ENCODE results near the gene PTPRCAP. TPM values are rescaled to one million over a fixed set of nuclear protein-coding genes. Genes with fewer than 3 reads are reported as not detected.

PTPRCAP gene
- total RNA-seq, 1 experiment from 2014 or later = 0.15 TPM

- no peak overlapping the region for H3K4me3 ChIP-seq (ENCODE audit: low read length)
- H3F3A ChIP-seq (ENCODE audit: low read length, unreplicated experiment) = no peaks in the 10 kb centered on the region
- H4K20me1 ChIP-seq (ENCODE audit: low read length) = peaks cover 16% of the 10 kb centered on the region; the same call in 1 of the 2 replicates
- H3K9ac ChIP-seq (ENCODE audit: low read length) = no peak overlapping the region
- peaks cover 24% of the 10 kb centered on the region for H3K36me3 ChIP-seq (ENCODE audit: low read depth, low read length)
- TF ChIP-seq EZH2 (IDR thresholded peaks at IDR 0.05; ENCODE audit: low read length, unreplicated experiment) = no peak
- TF ChIP-seq EZH2phosphoT487 (IDR thresholded peaks at IDR 0.05; ENCODE audit: borderline replicate concordance, low read length) = no peak
- TF ChIP-seq, protein P1, sequence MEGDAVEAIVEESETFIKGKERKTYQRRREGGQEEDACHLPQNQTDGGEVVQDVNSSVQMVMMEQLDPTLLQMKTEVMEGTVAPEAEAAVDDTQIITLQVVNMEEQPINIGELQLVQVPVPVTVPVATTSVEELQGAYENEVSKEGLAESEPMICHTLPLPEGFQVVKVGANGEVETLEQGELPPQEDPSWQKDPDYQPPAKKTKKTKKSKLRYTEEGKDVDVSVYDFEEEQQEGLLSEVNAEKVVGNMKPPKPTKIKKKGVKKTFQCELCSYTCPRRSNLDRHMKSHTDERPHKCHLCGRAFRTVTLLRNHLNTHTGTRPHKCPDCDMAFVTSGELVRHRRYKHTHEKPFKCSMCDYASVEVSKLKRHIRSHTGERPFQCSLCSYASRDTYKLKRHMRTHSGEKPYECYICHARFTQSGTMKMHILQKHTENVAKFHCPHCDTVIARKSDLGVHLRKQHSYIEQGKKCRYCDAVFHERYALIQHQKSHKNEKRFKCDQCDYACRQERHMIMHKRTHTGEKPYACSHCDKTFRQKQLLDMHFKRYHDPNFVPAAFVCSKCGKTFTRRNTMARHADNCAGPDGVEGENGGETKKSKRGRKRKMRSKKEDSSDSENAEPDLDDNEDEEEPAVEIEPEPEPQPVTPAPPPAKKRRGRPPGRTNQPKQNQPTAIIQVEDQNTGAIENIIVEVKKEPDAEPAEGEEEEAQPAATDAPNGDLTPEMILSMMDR (conservative IDR thresholded peaks at IDR 0.05; ENCODE audit: low read depth, low read length) = no peak
- H3K27me3 ChIP-seq (ENCODE audit: low read length) = no peaks in the 10 kb centered on the region
- ChIA-PET POLR2A (ENCODE audit: unreplicated experiment) (interaction anchor here (0.6 kb wide), 1 partner anchor 24 kb away, joined by 4 read pairs; no protein-coding TSS in a partner anchor), CTCF (no interaction called here)
- BruUV-seq (replicated peaks) = no TSS peak
- H3K79me2 ChIP-seq (ENCODE audit: low read length) = peaks cover 31% of the 10 kb centered on the region
- no peak overlapping the region for H2AFZ ChIP-seq (ENCODE audit: low read length)
- intact Hi-C loops (cut with micrococcal nuclease) = no loop called here
- H3K4me1 ChIP-seq (ENCODE audit: insufficient read depth, low read length) = peaks cover 14% of the 10 kb centered on the region
- no peak overlapping the region for H3K27ac ChIP-seq (ENCODE audit: low read length)
- H3K9me3 ChIP-seq (ENCODE audit: low read length) = no peaks in the 10 kb centered on the region
- no peak overlapping the region for H3K4me2 ChIP-seq (ENCODE audit: low read length)
- H3K9me2 ChIP-seq (replicated peaks; ENCODE audit: low read length) = no peaks in the 10 kb centered on the region
- ATAC-seq (no peak), DNase-seq (no peak)
These were observed 39.9 kb downstream of the PTPRCAP start for GRCh38 chr11:67397536-67397935.

- intact Hi-C loops (cut with micrococcal nuclease) = no loop called here
- ChIA-PET POLR2A (ENCODE audit: unreplicated experiment) (interaction anchor here (0.5 to 0.6 kb wide), 2 partner anchors 23 to 196 kb away, joined by 4 to 7 read pairs; no protein-coding TSS in a partner anchor), CTCF (no interaction called here)
- no peak overlapping the region for H3K4me3 ChIP-seq (ENCODE audit: low read length)
- ATAC-seq = no peak
- no peak for TF ChIP-seq EZH2 (IDR thresholded peaks at IDR 0.05; ENCODE audit: low read length, unreplicated experiment)
- no peak for TF ChIP-seq EZH2phosphoT487 (IDR thresholded peaks at IDR 0.05; ENCODE audit: borderline replicate concordance, low read length)
- TF ChIP-seq, protein P1 (conservative IDR thresholded peaks at IDR 0.05; ENCODE audit: low read depth, low read length) = no peak
- H3K36me3 ChIP-seq (ENCODE audit: low read depth, low read length) = peaks cover 24% of the 10 kb centered on the region
- H3K9ac ChIP-seq (ENCODE audit: low read length) = no peak overlapping the region
- peaks cover 16% of the 10 kb centered on the region; the same call in 1 of the 2 replicates for H4K20me1 ChIP-seq (ENCODE audit: low read length)
- H3K9me3 ChIP-seq (ENCODE audit: low read length) = no peaks in the 10 kb centered on the region
- peaks cover 11% of the 10 kb centered on the region; the same call in 1 of the 2 replicates for H3K4me1 ChIP-seq (ENCODE audit: insufficient read depth, low read length)
- no TSS peak for BruUV-seq (replicated peaks)
- H3K27ac ChIP-seq (ENCODE audit: low read length) = no peak overlapping the region
- peaks cover 38% of the 10 kb centered on the region for H3K79me2 ChIP-seq (ENCODE audit: low read length)
- no peaks in the 10 kb centered on the region for H3F3A ChIP-seq (ENCODE audit: low read length, unreplicated experiment)
- no peaks in the 10 kb centered on the region for H3K27me3 ChIP-seq (ENCODE audit: low read length)
- no peak overlapping the region for H2AFZ ChIP-seq (ENCODE audit: low read length)
- no peak for DNase-seq
- no peak overlapping the region for H3K4me2 ChIP-seq (ENCODE audit: low read length)
- H3K9me2 ChIP-seq (replicated peaks; ENCODE audit: low read length) = no peaks in the 10 kb centered on the region
These were observed 40.7 kb downstream of the PTPRCAP start for GRCh38 chr11:67396587-67397389.

DNA sequence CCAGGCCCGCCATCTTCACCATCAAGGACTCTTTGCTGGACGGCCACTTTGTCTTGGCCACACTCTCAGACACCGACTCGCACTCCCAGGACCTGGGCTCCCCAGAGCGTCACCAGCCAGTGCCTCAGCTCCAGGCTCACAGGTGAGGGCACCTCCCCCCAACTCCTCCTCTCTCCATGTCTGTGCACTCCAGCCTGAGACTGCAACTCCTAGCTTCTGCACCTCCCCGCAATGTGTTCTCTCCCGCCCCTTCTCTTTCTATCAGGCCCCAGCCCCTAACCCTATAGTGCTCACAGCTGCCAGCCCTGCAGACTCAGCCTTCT lies 41.3 kb downstream of the PTPRCAP start:
- TF ChIP-seq, protein P1 (conservative IDR thresholded peaks at IDR 0.05; ENCODE audit: low read depth, low read length) = no peak
- TF ChIP-seq EZH2 (IDR thresholded peaks at IDR 0.05; ENCODE audit: low read length, unreplicated experiment) (no peak), EZH2phosphoT487 (IDR thresholded peaks at IDR 0.05; ENCODE audit: borderline replicate concordance, low read length) (no peak)
- DNase-seq (no peak), ATAC-seq (no peak)
- no peaks in the 10 kb centered on the region for H3K27me3 ChIP-seq (ENCODE audit: low read length)
- no peak overlapping the region for H3K4me3 ChIP-seq (ENCODE audit: low read length)
- BruUV-seq (replicated peaks) = no TSS peak
- no peak overlapping the region for H3K9ac ChIP-seq (ENCODE audit: low read length)
- H2AFZ ChIP-seq (ENCODE audit: low read length) = no peak overlapping the region
- CTCF ChIA-PET = no interaction called here
- peaks cover 14% of the 10 kb centered on the region; the same call in 1 of the 2 replicates for H3K4me1 ChIP-seq (ENCODE audit: insufficient read depth, low read length)
- no peak overlapping the region for H3K27ac ChIP-seq (ENCODE audit: low read length)
- H3K79me2 ChIP-seq (ENCODE audit: low read length) = peaks cover 39% of the 10 kb centered on the region
- H3F3A ChIP-seq (ENCODE audit: low read length, unreplicated experiment) = no peaks in the 10 kb centered on the region
- H3K36me3 ChIP-seq (ENCODE audit: low read depth, low read length) = peaks cover 24% of the 10 kb centered on the region
- POLR2A ChIA-PET (ENCODE audit: unreplicated experiment) = interaction anchor here (0.6 kb wide), 1 partner anchor 22 kb away, joined by 4 read pairs; no protein-coding TSS in a partner anchor
- H3K9me3 ChIP-seq (ENCODE audit: low read length) = no peaks in the 10 kb centered on the region
- intact Hi-C loops (cut with micrococcal nuclease) = no loop called here
- no peaks in the 10 kb centered on the region for H3K9me2 ChIP-seq (replicated peaks; ENCODE audit: low read length)
- H3K4me2 ChIP-seq (ENCODE audit: low read length) = no peak overlapping the region
- peaks cover 15% of the 10 kb centered on the region; the same call in 1 of the 2 replicates for H4K20me1 ChIP-seq (ENCODE audit: low read length)
